H9 (cell line): ENCODE data around the gene TXLNG. TPM values are rescaled to one million over a fixed set of nuclear protein-coding genes. Genes with fewer than 3 reads are reported as not detected.

Source experiments
- DNase-seq: peaks from one replicate; pipeline ENCODE4 v3.0.0-alpha.2; 2017
- H2AFZ ChIP-seq: one replicate; pipeline ENCODE4 v1.6.1; 2013; ENCODE audit warnings: mild to moderate bottlenecking, low read length, control low read depth, moderate library complexity
- H2AK5ac ChIP-seq: 2 replicates; pipeline ENCODE4 v1.6.1; 2013; ENCODE audit warnings: low read length, control low read depth, mixed read lengths; ENCODE audit not compliant: insufficient read length
- H2BK120ac ChIP-seq: one replicate; pipeline ENCODE4 v1.6.1; 2013; ENCODE audit warnings: low read depth, mild to moderate bottlenecking, low read length, control low read depth, inconsistent platforms; ENCODE audit not compliant: poor library complexity, severe bottlenecking
- H2BK12ac ChIP-seq: 2 replicates; pipeline ENCODE4 v1.6.1; 2013; ENCODE audit warnings: low read length, control low read depth, mixed read lengths, low read depth; ENCODE audit not compliant: insufficient read length
- H2BK15ac ChIP-seq: 2 replicates; pipeline ENCODE4 v1.6.1; 2013; ENCODE audit warnings: low read depth, low read length, control low read depth
- H2BK20ac ChIP-seq: one replicate; pipeline ENCODE4 v1.6.1; 2013; ENCODE audit warnings: low read depth, mild to moderate bottlenecking, low read length, control low read depth, inconsistent platforms; ENCODE audit not compliant: poor library complexity, severe bottlenecking
- H2BK5ac ChIP-seq: 2 replicates; pipeline ENCODE4 v1.6.1; 2013; ENCODE audit warnings: low read length, control low read depth, mixed read lengths; ENCODE audit not compliant: insufficient read length
- H3K14ac ChIP-seq: 2 replicates; pipeline ENCODE4 v1.6.1; 2013; ENCODE audit warnings: low read length, control low read depth; ENCODE audit not compliant: insufficient read depth
- H3K18ac ChIP-seq: 2 replicates; pipeline ENCODE4 v1.6.1; 2013; ENCODE audit warnings: low read depth, mild to moderate bottlenecking, mixed read lengths, low read length, control low read depth; ENCODE audit not compliant: insufficient read length
- H3K23ac ChIP-seq: 2 replicates; pipeline ENCODE4 v1.6.1; 2013; ENCODE audit warnings: low read length, control low read depth, mixed read lengths, low read depth; ENCODE audit not compliant: insufficient read length
- H3K23me2 ChIP-seq: 2 replicates; pipeline ENCODE4 v1.6.1; 2013; ENCODE audit warnings: low read depth, mild to moderate bottlenecking, mixed read lengths, low read length, control low read depth; ENCODE audit not compliant: insufficient read length, poor library complexity, severe bottlenecking
- H3K27ac ChIP-seq: 2 replicates; pipeline ENCODE4 v1.5.1; 2013; ENCODE audit warnings: low read length, control low read depth, mixed read lengths, low read depth; ENCODE audit not compliant: insufficient read length
- H3K27me3 ChIP-seq: 2 replicates; pipeline ENCODE4 v1.6.1; 2013; ENCODE audit warnings: low read length, control low read depth, inconsistent platforms; ENCODE audit not compliant: insufficient read depth
- H3K4ac ChIP-seq: 2 replicates; pipeline ENCODE4 v1.6.1; 2013; ENCODE audit warnings: low read depth, mild to moderate bottlenecking, control low read depth, inconsistent platforms, low read length, moderate library complexity
- H3K4me1 ChIP-seq: 2 replicates; pipeline ENCODE4 v1.6.1; 2013; ENCODE audit warnings: low read length, control low read depth, inconsistent platforms; ENCODE audit not compliant: insufficient read depth
- H3K4me2 ChIP-seq: 2 replicates; pipeline ENCODE4 v1.6.1; 2013; ENCODE audit warnings: low read length, control low read depth, mixed read lengths; ENCODE audit not compliant: insufficient read length, insufficient read depth
- H3K56ac ChIP-seq: 2 replicates; pipeline ENCODE4 v1.6.1; 2013; ENCODE audit warnings: low read depth, mild to moderate bottlenecking, mixed read lengths, low read length, control low read depth; ENCODE audit not compliant: insufficient read length
- H3K79me1 ChIP-seq: 2 replicates; pipeline ENCODE4 v1.6.1; 2013; ENCODE audit warnings: low read depth, mild to moderate bottlenecking, moderate library complexity, low read length, control low read depth, inconsistent platforms; ENCODE audit not compliant: insufficient read depth, poor library complexity, severe bottlenecking
- H3K79me2 ChIP-seq: 2 replicates; pipeline ENCODE4 v1.6.1; 2013; ENCODE audit warnings: low read length, control low read depth, inconsistent platforms; ENCODE audit not compliant: insufficient read depth
- H3K9ac ChIP-seq: 2 replicates; pipeline ENCODE4 v1.6.1; 2013; ENCODE audit warnings: low read length, control low read depth, mixed read lengths; ENCODE audit not compliant: insufficient read length; ENCODE audit errors: extremely low read depth
- H3K9me3 ChIP-seq: one replicate; pipeline ENCODE4 v1.6.1; 2013; ENCODE audit warnings: low read depth, low read length, inconsistent platforms; ENCODE audit not compliant: control insufficient read depth
- H3T11ph ChIP-seq: one replicate; pipeline ENCODE4 v1.6.1; 2013; ENCODE audit warnings: mild to moderate bottlenecking, low read length, control low read depth, inconsistent platforms
- H4K20me1 ChIP-seq: one replicate; pipeline ENCODE4 v1.6.1; 2013; ENCODE audit not compliant: control insufficient read depth, insufficient read length, insufficient read depth
- H4K5ac ChIP-seq: 2 replicates; pipeline ENCODE4 v1.6.1; 2013; ENCODE audit warnings: low read depth, mild to moderate bottlenecking, mixed read lengths, low read length, control low read depth; ENCODE audit not compliant: insufficient read length
- H4K8ac ChIP-seq: replicated peaks from 2 replicates; pipeline ENCODE4 v1.6.1; 2013; ENCODE audit warnings: low read length, control low read depth, mixed read lengths, low read depth; ENCODE audit not compliant: insufficient read length
- H4K91ac ChIP-seq: 2 replicates; pipeline ENCODE4 v1.6.1; 2013; ENCODE audit warnings: low read depth, mild to moderate bottlenecking, moderate library complexity, mixed read lengths, low read length, control low read depth; ENCODE audit not compliant: insufficient read length
- H3K27ac Mint-ChIP-seq, 3 experiments: 2 replicates in 2 of 3; 3 replicates in 1 of 3; pipeline ENCODE4 v1.8.0; 2020 to 2021; ENCODE audit warnings: mixed read lengths in 3 of 3, mild to moderate bottlenecking in 1 of 3, moderate library complexity in 1 of 3
- H3K27me3 Mint-ChIP-seq: 2 replicates; pipeline ENCODE4 v1.8.0; 2021; ENCODE audit warnings: low read depth, mild to moderate bottlenecking, moderate library complexity, mixed read lengths
- H3K36me3 Mint-ChIP-seq, 3 experiments: 2 replicates in 2 of 3; 3 replicates in 1 of 3; pipeline ENCODE4 v1.8.0; 2020 to 2021; ENCODE audit warnings: low read depth in 3 of 3, mixed read lengths in 3 of 3; ENCODE audit not compliant: insufficient read depth in 1 of 3
- H3K4me1 Mint-ChIP-seq, 2 experiments: 2 replicates each; pipeline ENCODE4 v1.8.0; 2020; ENCODE audit warnings: mixed read lengths in 2 of 2
- H3K4me3 Mint-ChIP-seq, 2 experiments: 2 replicates in 1 of 2; 3 replicates in 1 of 2; pipeline ENCODE4 v1.8.0; 2020 to 2021; ENCODE audit warnings: mild to moderate bottlenecking in 2 of 2, mixed read lengths in 2 of 2, moderate library complexity in 1 of 2
- H3K9me3 Mint-ChIP-seq, 2 experiments: 2 replicates in 1 of 2; 3 replicates in 1 of 2; pipeline ENCODE4 v1.8.0; 2020; ENCODE audit warnings: mild to moderate bottlenecking in 2 of 2, mixed read lengths in 2 of 2, moderate library complexity in 1 of 2
- WGBS: extraction: QIAGEN DNeasy Blood & Tissue Kit; methylation state at CpG from one replicate; pipeline ENCODE4 v1.1.7; 2013; ENCODE audit warnings: missing lambda C conversion rate, low lambda C conversion rate, mixed read lengths; ENCODE audit not compliant: insufficient read length; ENCODE audit errors: extremely low coverage; 5-methylcytosine and 5-hydroxymethylcytosine counted together
- total RNA-seq: library from RNA; stranded (reverse); gene quantifications from 2 replicates; pipeline ENCODE4 v1.2.1, GENCODE V29; 2021
- TF ChIP-seq, protein P1 (sequence below): fragments of 200-600 bp; sonication (generic); conservative IDR thresholded peaks from 3 replicates; pipeline ENCODE4 v1.8.0; 2021; ENCODE audit warnings: antibody characterized with exemption, mild to moderate bottlenecking

The TXLNG gene
- total RNA-seq, 1 experiment from 2014 or later: 90.7 TPM

GRCh38 chrX:16870095-16870861 lies 84.0 kb downstream of the TXLNG start, which contains the start of gene RBBP7:
Gene RBBP7, minus strand, starts transcription at chrX:16870362. Its CDS starts 309 bp downstream, at chrX:16870053.
- TF ChIP-seq, protein P1, sequence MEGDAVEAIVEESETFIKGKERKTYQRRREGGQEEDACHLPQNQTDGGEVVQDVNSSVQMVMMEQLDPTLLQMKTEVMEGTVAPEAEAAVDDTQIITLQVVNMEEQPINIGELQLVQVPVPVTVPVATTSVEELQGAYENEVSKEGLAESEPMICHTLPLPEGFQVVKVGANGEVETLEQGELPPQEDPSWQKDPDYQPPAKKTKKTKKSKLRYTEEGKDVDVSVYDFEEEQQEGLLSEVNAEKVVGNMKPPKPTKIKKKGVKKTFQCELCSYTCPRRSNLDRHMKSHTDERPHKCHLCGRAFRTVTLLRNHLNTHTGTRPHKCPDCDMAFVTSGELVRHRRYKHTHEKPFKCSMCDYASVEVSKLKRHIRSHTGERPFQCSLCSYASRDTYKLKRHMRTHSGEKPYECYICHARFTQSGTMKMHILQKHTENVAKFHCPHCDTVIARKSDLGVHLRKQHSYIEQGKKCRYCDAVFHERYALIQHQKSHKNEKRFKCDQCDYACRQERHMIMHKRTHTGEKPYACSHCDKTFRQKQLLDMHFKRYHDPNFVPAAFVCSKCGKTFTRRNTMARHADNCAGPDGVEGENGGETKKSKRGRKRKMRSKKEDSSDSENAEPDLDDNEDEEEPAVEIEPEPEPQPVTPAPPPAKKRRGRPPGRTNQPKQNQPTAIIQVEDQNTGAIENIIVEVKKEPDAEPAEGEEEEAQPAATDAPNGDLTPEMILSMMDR: no peak
- peak within 1 kb of the TSS; percentile 4 for H2BK5ac ChIP-seq
- no peak within 1 kb of the TSS for H2BK120ac ChIP-seq
- no peak within 1 kb of the TSS for H2AK5ac ChIP-seq
- H3K4me1 ChIP-seq: peaks cover 2% of the 10 kb centered on the region; the same call in 1 of the 2 replicates
- H2BK15ac ChIP-seq: no peak within 1 kb of the TSS; the same call in 1 of the 2 replicates
- DNase-seq: peak; percentile 96
- H3K79me1 ChIP-seq: peaks cover 4% of the 10 kb centered on the region
- H2BK12ac ChIP-seq: peak within 1 kb of the TSS; percentile 98
- H3K4ac ChIP-seq: no peak within 1 kb of the TSS; the same call in 1 of the 2 replicates
- no peak within 1 kb of the TSS for H4K91ac ChIP-seq
- peak within 1 kb of the TSS; percentile 100 for H3K27ac Mint-ChIP-seq
- peak within 1 kb of the TSS; percentile 99 for H3K18ac ChIP-seq
- peaks cover 38 to 50% of the 10 kb centered on the region in 2 experiments for H3K4me1 Mint-ChIP-seq
- peak within 1 kb of the TSS; percentile 78 for H3K56ac ChIP-seq
- H3K36me3 Mint-ChIP-seq: peaks cover 31 to 37% (median 33%) of the 10 kb centered on the region in 3 experiments
- H2AFZ ChIP-seq: peak within 1 kb of the TSS; percentile 74
- no peaks in the 10 kb centered on the region for H4K20me1 ChIP-seq
- H3K4me2 ChIP-seq: peak within 1 kb of the TSS; percentile 94
- H3K23ac ChIP-seq: no peak within 1 kb of the TSS
- H4K5ac ChIP-seq: peak within 1 kb of the TSS; percentile 34
- peaks cover 14% of the 10 kb centered on the region for H3K23me2 ChIP-seq
- H2BK20ac ChIP-seq: no peak within 1 kb of the TSS
- peak within 1 kb of the TSS; percentile 53 for H4K8ac ChIP-seq
- H3K9me3 Mint-ChIP-seq: no peaks in the 10 kb centered on the region; a peak in 1 of 5 replicates
- peak within 1 kb of the TSS; percentile 100 for H3K14ac ChIP-seq
- peaks cover 31% of the 10 kb centered on the region for H3K79me2 ChIP-seq
- H3K9ac ChIP-seq: peak within 1 kb of the TSS; percentile 96
- H3K9me3 ChIP-seq: no peaks in the 10 kb centered on the region
- no peaks in the 10 kb centered on the region for H3K27me3 ChIP-seq
- WGBS: no CpG with 5 or more reads among the region's 84 CpGs
- no peak within 1 kb of the TSS for H3T11ph ChIP-seq
- H3K4me3 Mint-ChIP-seq: peak within 1 kb of the TSS; percentile 96 to 98
- H3K27me3 Mint-ChIP-seq: peaks cover 9% of the 10 kb centered on the region
- peak within 1 kb of the TSS; percentile 90 for H3K27ac ChIP-seq
